ENCODE measurements around the gene PRAC1. TPM values are rescaled to one million over a fixed set of nuclear protein-coding genes. Genes with fewer than 3 reads are reported as not detected.

Gene PRAC1
- total RNA-seq, 4 donors from 2014 or later = not detected

DNA sequence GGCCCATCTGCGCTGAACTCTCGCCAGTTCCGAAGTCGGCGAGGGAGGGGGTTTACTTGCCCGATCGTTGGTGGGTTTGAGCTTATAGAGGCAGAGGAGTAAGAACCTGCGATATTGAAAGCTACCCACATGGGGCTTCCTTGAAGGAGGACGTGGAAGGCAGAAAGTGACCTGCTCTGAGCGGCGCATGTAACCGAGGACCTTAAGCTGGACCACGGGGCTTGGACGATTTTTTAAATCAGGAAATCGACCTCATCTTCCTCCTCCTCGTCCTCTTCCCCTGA lies 2.6 kb upstream of the PRAC1 start:
- no peaks in the 10 kb centered on the region for H3K36me3 ChIP-seq
- H3K27ac ChIP-seq = no peak overlapping the region
- DNase-seq (ENCODE audit: low spot score in 2 of 2) = no peak
- H3K4me1 ChIP-seq = peaks cover 0 to 48% (median 18%) of the 10 kb centered on the region in 4 donors
- H3K9me3 ChIP-seq = no peaks in the 10 kb centered on the region
- 1 to 4% methylated on average over 16 of the region's 16 CpGs for WGBS, 2 donors
- H3K27me3 ChIP-seq = peaks cover 0 to 100% of the 10 kb centered on the region in 2 donors
- no peak overlapping the region for H3K4me3 ChIP-seq
- TF ChIP-seq, protein P1, sequence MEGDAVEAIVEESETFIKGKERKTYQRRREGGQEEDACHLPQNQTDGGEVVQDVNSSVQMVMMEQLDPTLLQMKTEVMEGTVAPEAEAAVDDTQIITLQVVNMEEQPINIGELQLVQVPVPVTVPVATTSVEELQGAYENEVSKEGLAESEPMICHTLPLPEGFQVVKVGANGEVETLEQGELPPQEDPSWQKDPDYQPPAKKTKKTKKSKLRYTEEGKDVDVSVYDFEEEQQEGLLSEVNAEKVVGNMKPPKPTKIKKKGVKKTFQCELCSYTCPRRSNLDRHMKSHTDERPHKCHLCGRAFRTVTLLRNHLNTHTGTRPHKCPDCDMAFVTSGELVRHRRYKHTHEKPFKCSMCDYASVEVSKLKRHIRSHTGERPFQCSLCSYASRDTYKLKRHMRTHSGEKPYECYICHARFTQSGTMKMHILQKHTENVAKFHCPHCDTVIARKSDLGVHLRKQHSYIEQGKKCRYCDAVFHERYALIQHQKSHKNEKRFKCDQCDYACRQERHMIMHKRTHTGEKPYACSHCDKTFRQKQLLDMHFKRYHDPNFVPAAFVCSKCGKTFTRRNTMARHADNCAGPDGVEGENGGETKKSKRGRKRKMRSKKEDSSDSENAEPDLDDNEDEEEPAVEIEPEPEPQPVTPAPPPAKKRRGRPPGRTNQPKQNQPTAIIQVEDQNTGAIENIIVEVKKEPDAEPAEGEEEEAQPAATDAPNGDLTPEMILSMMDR (IDR thresholded peaks at IDR 0.05) = no peak
- TF ChIP-seq POLR2A (IDR thresholded peaks at IDR 0.05) (no peak), EP300 (IDR thresholded peaks at IDR 0.05) (no peak)

DNA sequence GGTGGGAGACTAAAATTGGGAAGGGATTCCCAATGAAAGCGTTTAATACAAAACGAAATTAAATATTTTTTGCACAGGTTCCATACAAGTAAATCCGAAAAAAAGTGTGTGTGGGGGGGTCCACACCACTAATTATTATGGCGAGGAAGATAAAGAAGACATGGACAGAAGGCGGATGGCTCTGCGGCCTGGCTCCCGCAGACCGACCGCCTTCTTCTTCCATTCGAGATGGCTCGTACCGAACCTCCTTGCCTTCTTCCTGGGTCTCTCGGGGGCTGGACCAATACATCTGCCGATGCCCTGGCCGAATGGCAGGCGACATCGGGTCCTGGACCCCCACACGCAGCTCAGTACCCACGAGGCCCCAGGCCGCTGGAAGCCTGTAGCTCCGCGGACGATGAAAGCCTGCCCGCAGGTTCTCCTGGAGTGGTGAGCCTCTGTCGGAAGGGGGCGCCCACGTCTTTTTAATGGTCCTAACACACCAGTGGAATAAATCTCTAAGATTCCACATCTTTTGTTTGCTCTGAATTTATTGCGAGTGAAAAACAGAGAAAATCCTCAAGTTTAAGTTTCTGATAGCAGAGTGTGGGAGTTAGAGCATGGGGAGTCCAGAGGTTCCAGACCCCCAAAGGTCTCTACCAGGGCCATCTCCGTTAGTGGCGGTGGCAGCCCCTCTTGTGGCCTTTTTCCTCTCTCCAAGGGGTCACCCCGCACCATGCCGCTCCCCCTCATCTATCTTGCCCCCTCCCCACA lies 2.1 kb upstream of the PRAC1 start:
- Histone ChIP-seq H3K36me3 (no peaks in the 10 kb centered on the region), H3K9me3 (no peaks in the 10 kb centered on the region), H3K4me1 (peaks cover 0 to 52% (median 19%) of the 10 kb centered on the region in 4 donors), H3K4me3 (no peak overlapping the region), H3K27me3 (peaks cover 3 to 100% of the 10 kb centered on the region in 2 donors), H3K27ac (no peak overlapping the region)
- 11 to 13% methylated on average over 31 to 32 of the region's 32 CpGs for WGBS, 2 donors
- peak; percentile 76 to 87 for DNase-seq (ENCODE audit: low spot score in 2 of 2)
- TF ChIP-seq EP300 (IDR thresholded peaks at IDR 0.05) = no peak
- TF ChIP-seq, protein P1 (IDR thresholded peaks at IDR 0.05) = peak; percentile 60 to 72 (median 63)
- no peak for TF ChIP-seq POLR2A (IDR thresholded peaks at IDR 0.05)

- Histone ChIP-seq H3K9me3 (no peaks in the 10 kb centered on the region), H3K27ac (no peak overlapping the region), H3K36me3 (no peaks in the 10 kb centered on the region), H3K27me3 (peaks cover 3 to 100% of the 10 kb centered on the region in 2 donors), H3K4me3 (no peak overlapping the region), H3K4me1 (peaks cover 0 to 52% (median 17%) of the 10 kb centered on the region in 4 donors)
- WGBS, 2 donors = 11% methylated on average over 42 of the region's 42 CpGs
- no peak for DNase-seq (ENCODE audit: low spot score in 2 of 2)
- TF ChIP-seq POLR2A (IDR thresholded peaks at IDR 0.05) (no peak), EP300 (IDR thresholded peaks at IDR 0.05) (no peak)
- TF ChIP-seq, protein P1 (IDR thresholded peaks at IDR 0.05) = no peak
Observed at GRCh38 chr17:48723423-48724250, 1.3 kb upstream of the PRAC1 start.

GRCh38 chr17:48722915-48723422 lies 651 bp upstream of the PRAC1 start, which contains the start of gene PRAC2:
Gene PRAC2 (plus strand): TSS chr17:48723185. CDS start chr17:48724411, 1,226 bp downstream.
- TF ChIP-seq EP300 (IDR thresholded peaks at IDR 0.05) (no peak), POLR2A (IDR thresholded peaks at IDR 0.05) (no peak)
- TF ChIP-seq, protein P1 (IDR thresholded peaks at IDR 0.05) = no peak
- Histone ChIP-seq H3K9me3 (no peaks in the 10 kb centered on the region), H3K27me3 (peaks cover 3 to 100% of the 10 kb centered on the region in 2 donors), H3K4me3 (no peak within 1 kb of the TSS), H3K4me1 (peaks cover 0 to 50% (median 11%) of the 10 kb centered on the region in 4 donors), H3K27ac (no peak within 1 kb of the TSS), H3K36me3 (no peaks in the 10 kb centered on the region)
- no peak for DNase-seq (ENCODE audit: low spot score in 2 of 2)
- 3 to 8% methylated on average over 21 of the region's 21 CpGs for WGBS, 2 donors

Measured in tibial nerve (tissue), 4 donors.